Neural progenitor cell (in vitro differentiated cells): ENCODE results near the gene TFAP2E.

Source experiments
- CTCF ChIP-seq: fragments of 200-600 bp; sonication (generic); IDR thresholded peaks from 2 replicates; pipeline ENCODE4 v1.5.1; 2017; ENCODE audit warnings: antibody characterized with exemption, mild to moderate bottlenecking
- EZH2 ChIP-seq: fragments of 200-600 bp; sonication (generic); IDR thresholded peaks from 2 replicates; pipeline ENCODE4 v1.6.1; 2017; ENCODE audit warnings: antibody characterized with exemption, mild to moderate bottlenecking, moderate library complexity

- TF ChIP-seq CTCF (no peak), EZH2 (no peak)
Measured at GRCh38 chr1:35557611-35558373, 15.3 kb upstream of the TFAP2E start, which contains the start of gene NCDN.
